Measurements from ENCODE around the gene HLA-DQA1. TPM values are rescaled to one million over a fixed set of nuclear protein-coding genes. Genes with fewer than 3 reads are reported as not detected.

The HLA-DQA1 gene
- total RNA-seq, 4 donors from 2014 or later: 0.31 to 9.0 (median 5.1) TPM

GRCh38 chr6:32679492-32679891 lies 42.3 kb downstream of the HLA-DQA1 start:
- H3K9me3 ChIP-seq: no peaks in the 10 kb centered on the region
- no peak overlapping the region for H3K4me3 ChIP-seq
- H3K27ac ChIP-seq: no peak overlapping the region
- TF ChIP-seq, protein P1, sequence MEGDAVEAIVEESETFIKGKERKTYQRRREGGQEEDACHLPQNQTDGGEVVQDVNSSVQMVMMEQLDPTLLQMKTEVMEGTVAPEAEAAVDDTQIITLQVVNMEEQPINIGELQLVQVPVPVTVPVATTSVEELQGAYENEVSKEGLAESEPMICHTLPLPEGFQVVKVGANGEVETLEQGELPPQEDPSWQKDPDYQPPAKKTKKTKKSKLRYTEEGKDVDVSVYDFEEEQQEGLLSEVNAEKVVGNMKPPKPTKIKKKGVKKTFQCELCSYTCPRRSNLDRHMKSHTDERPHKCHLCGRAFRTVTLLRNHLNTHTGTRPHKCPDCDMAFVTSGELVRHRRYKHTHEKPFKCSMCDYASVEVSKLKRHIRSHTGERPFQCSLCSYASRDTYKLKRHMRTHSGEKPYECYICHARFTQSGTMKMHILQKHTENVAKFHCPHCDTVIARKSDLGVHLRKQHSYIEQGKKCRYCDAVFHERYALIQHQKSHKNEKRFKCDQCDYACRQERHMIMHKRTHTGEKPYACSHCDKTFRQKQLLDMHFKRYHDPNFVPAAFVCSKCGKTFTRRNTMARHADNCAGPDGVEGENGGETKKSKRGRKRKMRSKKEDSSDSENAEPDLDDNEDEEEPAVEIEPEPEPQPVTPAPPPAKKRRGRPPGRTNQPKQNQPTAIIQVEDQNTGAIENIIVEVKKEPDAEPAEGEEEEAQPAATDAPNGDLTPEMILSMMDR (IDR thresholded peaks at IDR 0.05): no peak
- TF ChIP-seq POLR2A (IDR thresholded peaks at IDR 0.05): no peak
- WGBS, 2 donors: 30 to 63% methylated on average over 2 to 4 of the region's 4 CpGs
- no peaks in the 10 kb centered on the region for H3K4me1 ChIP-seq
- peaks cover 0 to 9% (median 0%) of the 10 kb centered on the region in 4 donors for H3K27me3 ChIP-seq
- no peak for DNase-seq
- no peaks in the 10 kb centered on the region for H3K36me3 ChIP-seq
- intact Hi-C loops (cut with DNase I): no loop called here

GRCh38 chr6:32680055-32680454 lies 42.8 kb downstream of the HLA-DQA1 start:
- Histone ChIP-seq H3K27me3 (peaks cover 0 to 14% (median 0%) of the 10 kb centered on the region in 4 donors), H3K4me3 (no peak overlapping the region), H3K27ac (no peak overlapping the region), H3K4me1 (no peaks in the 10 kb centered on the region), H3K9me3 (no peaks in the 10 kb centered on the region), H3K36me3 (no peaks in the 10 kb centered on the region)
- DNase-seq: no peak
- WGBS, 2 donors: 41 to 81% methylated on average over 1 of the region's 1 CpG
- TF ChIP-seq, protein P1 (IDR thresholded peaks at IDR 0.05): no peak
- TF ChIP-seq POLR2A (IDR thresholded peaks at IDR 0.05): no peak
- intact Hi-C loops (cut with DNase I): no loop called here

DNA sequence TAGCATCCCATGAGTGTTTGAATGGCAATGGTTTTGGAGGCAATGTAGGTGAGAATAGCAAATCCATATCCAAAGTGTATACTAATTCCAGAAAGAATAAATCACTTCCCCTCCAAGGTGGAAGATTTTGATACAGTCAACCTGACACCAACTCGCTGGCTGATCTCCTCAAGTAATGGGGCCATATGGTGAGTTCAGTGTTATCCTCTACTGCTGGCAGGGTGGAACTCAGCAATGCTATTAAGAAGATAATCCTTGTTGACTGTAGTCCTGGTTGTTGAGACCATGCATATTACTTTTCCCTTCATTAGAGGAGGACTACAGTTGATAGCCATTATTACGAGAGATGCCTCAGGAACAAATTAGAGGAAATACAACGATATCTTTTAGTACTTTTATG lies 47.0 kb downstream of the HLA-DQA1 start:
- intact Hi-C loops (cut with DNase I): no loop called here

GRCh38 chr6:32685603-32686002 lies 48.4 kb downstream of the HLA-DQA1 start:
- no peak for DNase-seq
- H3K36me3 ChIP-seq: no peaks in the 10 kb centered on the region
- no peak overlapping the region for H3K27ac ChIP-seq
- no peaks in the 10 kb centered on the region for H3K9me3 ChIP-seq
- WGBS, 2 donors: 25 to 36% methylated on average over 1 of the region's 1 CpG
- no peak for TF ChIP-seq POLR2A (IDR thresholded peaks at IDR 0.05)
- TF ChIP-seq, protein P1 (IDR thresholded peaks at IDR 0.05): no peak
- H3K4me3 ChIP-seq: no peak overlapping the region
- intact Hi-C loops (cut with DNase I): no loop called here
- peaks cover 0 to 20% (median 0%) of the 10 kb centered on the region in 4 donors for H3K27me3 ChIP-seq
- H3K4me1 ChIP-seq: no peaks in the 10 kb centered on the region

More for the DNA sequence above, 47.0 kb downstream of the HLA-DQA1 start:
- no peak for DNase-seq
- H3K4me3 ChIP-seq: no peak overlapping the region
- no peaks in the 10 kb centered on the region for H3K36me3 ChIP-seq
- no peaks in the 10 kb centered on the region for H3K9me3 ChIP-seq
- H3K27me3 ChIP-seq: peaks cover 0 to 20% (median 0%) of the 10 kb centered on the region in 4 donors
- no peaks in the 10 kb centered on the region for H3K4me1 ChIP-seq
- H3K27ac ChIP-seq: no peak overlapping the region
- TF ChIP-seq, protein P1 (IDR thresholded peaks at IDR 0.05): no peak
- no peak for TF ChIP-seq POLR2A (IDR thresholded peaks at IDR 0.05)
- 61 to 87% methylated on average over 3 of the region's 3 CpGs for WGBS, 2 donors

- no peaks in the 10 kb centered on the region for H3K4me1 ChIP-seq
- no peak for DNase-seq
- H3K36me3 ChIP-seq: no peaks in the 10 kb centered on the region
- H3K4me3 ChIP-seq: no peak overlapping the region
- peaks cover 0 to 31% (median 0%) of the 10 kb centered on the region in 4 donors for H3K27me3 ChIP-seq
- 42 to 57% methylated on average over 5 of the region's 5 CpGs for WGBS, 2 donors
- intact Hi-C loops (cut with DNase I): no loop called here
- H3K9me3 ChIP-seq: no peaks in the 10 kb centered on the region
- TF ChIP-seq POLR2A (IDR thresholded peaks at IDR 0.05): no peak
- TF ChIP-seq, protein P1 (IDR thresholded peaks at IDR 0.05): no peak
- no peak overlapping the region for H3K27ac ChIP-seq
Observed at GRCh38 chr6:32689531-32690501, 52.6 kb downstream of the HLA-DQA1 start.
